ENCODE data around the gene PER2. TPM values are rescaled to one million over a fixed set of nuclear protein-coding genes. Genes with fewer than 3 reads are reported as not detected.

Gene PER2
- total and polyA plus RNA-seq, 2 donors (not counting 1 experiment from before 2014, with no cell fraction given), result 3.2 to 12.6 TPM

DNA sequence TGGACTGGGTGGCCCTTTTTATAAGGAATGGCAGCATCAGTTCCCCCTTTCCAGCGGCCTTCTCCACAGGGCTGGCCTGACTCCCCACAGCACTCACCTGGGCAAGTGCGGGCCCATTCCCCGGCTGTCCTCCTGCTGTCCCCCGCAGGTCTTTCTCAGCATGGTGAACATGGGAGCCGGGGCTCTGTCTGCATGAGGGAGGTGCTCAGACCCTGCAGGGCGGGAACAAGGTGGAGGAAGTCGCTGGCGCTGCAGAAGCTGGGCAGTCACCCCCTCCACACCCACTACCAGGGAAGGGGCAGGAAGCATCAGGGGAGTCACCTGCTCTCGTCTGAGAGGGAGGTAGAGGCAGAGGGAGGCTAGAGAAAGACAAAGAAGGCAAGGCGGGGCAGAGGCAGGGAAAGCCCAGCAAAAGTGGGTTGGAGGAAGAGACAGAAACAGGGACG lies 60.8 kb downstream of the PER2 start:
- no peak overlapping the region for H2AFZ ChIP-seq (ENCODE audit: insufficient read depth, low read depth, low read length, poor library complexity, severe bottlenecking)
- ATAC-seq (ENCODE audit: low read depth), result no peak
- H3K36me3 ChIP-seq (replicated peaks in 1 of 2; ENCODE audit: control extremely low read depth in 1 of 2, control insufficient read depth in 1 of 2, extremely low read depth in 1 of 2, insufficient read depth in 2 of 2, low read length in 1 of 2), result peaks cover 0 to 2% of the 10 kb centered on the region in 2 experiments
- WGBS (ENCODE audit: insufficient coverage), result 89% methylated on average over 7 of the region's 11 CpGs
- DNase-seq, result no peak
- no peaks in the 10 kb centered on the region for H4K20me1 ChIP-seq (ENCODE audit: control insufficient read depth, insufficient read depth, low read length, poor library complexity, severe bottlenecking)
- H3K9me3 Mint-ChIP-seq (ENCODE audit: insufficient read depth), result no peaks in the 10 kb centered on the region
- no peak overlapping the region for H3K4me2 ChIP-seq (replicated peaks; ENCODE audit: low read depth, low read length, poor library complexity, severe bottlenecking)
- H3K79me2 ChIP-seq (ENCODE audit: control insufficient read depth, insufficient read depth, low read length), result no peaks in the 10 kb centered on the region
- H3K4me1 ChIP-seq (ENCODE audit: control insufficient read depth in 2 of 2, insufficient read depth in 2 of 2, low read length in 2 of 2), result peaks cover 7 to 14% of the 10 kb centered on the region in 2 donors
- ChIA-PET CTCF (no interaction called here), POLR2A (no interaction called here)
- peaks cover 10% of the 10 kb centered on the region for H3K27me3 Mint-ChIP-seq
- no peak overlapping the region for H3K9ac ChIP-seq (ENCODE audit: low read length)
- peaks cover 0 to 5% (median 0%) of the 10 kb centered on the region in 4 experiments for H3K27me3 ChIP-seq (replicated peaks in 1 of 4; ENCODE audit: control extremely low read depth in 1 of 4, control insufficient read depth in 3 of 4, insufficient read depth in 4 of 4, low read length in 3 of 4)
- H3K4me3 Mint-ChIP-seq, result no peak overlapping the region
- intact Hi-C loops (cut with micrococcal nuclease), result no loop called here
- peaks cover 0 to 15% (median 0%) of the 10 kb centered on the region in 3 donors for H3K9me3 ChIP-seq (ENCODE audit: control extremely low read depth in 1 of 3, control insufficient read depth in 2 of 3, insufficient read depth in 1 of 3, low read length in 2 of 3)
- peaks cover 17% of the 10 kb centered on the region for H3K4me1 Mint-ChIP-seq
- H3K4me3 ChIP-seq (ENCODE audit: control extremely low read depth in 1 of 5, extremely low read depth in 1 of 5, insufficient read depth in 1 of 5, low read depth in 2 of 5, low read length in 4 of 5), result no peak overlapping the region
- no peak overlapping the region for H3K27ac Mint-ChIP-seq
- TF ChIP-seq EZH2 (IDR thresholded peaks at IDR 0.05; ENCODE audit: borderline replicate concordance, insufficient read depth, low read depth, low read length, poor library complexity, severe bottlenecking), result no peak
- TF ChIP-seq, protein P1, sequence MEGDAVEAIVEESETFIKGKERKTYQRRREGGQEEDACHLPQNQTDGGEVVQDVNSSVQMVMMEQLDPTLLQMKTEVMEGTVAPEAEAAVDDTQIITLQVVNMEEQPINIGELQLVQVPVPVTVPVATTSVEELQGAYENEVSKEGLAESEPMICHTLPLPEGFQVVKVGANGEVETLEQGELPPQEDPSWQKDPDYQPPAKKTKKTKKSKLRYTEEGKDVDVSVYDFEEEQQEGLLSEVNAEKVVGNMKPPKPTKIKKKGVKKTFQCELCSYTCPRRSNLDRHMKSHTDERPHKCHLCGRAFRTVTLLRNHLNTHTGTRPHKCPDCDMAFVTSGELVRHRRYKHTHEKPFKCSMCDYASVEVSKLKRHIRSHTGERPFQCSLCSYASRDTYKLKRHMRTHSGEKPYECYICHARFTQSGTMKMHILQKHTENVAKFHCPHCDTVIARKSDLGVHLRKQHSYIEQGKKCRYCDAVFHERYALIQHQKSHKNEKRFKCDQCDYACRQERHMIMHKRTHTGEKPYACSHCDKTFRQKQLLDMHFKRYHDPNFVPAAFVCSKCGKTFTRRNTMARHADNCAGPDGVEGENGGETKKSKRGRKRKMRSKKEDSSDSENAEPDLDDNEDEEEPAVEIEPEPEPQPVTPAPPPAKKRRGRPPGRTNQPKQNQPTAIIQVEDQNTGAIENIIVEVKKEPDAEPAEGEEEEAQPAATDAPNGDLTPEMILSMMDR (IDR thresholded peaks at IDR 0.05), result no peak
- H3K27ac ChIP-seq (ENCODE audit: low read length in 2 of 2), result no peak overlapping the region

GRCh38 chr2:238226698-238227586 lies 61.5 kb downstream of the PER2 start:
- no peaks in the 10 kb centered on the region for H3K79me2 ChIP-seq (ENCODE audit: control insufficient read depth, insufficient read depth, low read length)
- peaks cover 0 to 2% of the 10 kb centered on the region in 2 experiments for H3K36me3 ChIP-seq (replicated peaks in 1 of 2; ENCODE audit: control extremely low read depth in 1 of 2, control insufficient read depth in 1 of 2, extremely low read depth in 1 of 2, insufficient read depth in 2 of 2, low read length in 1 of 2)
- H3K27me3 ChIP-seq (replicated peaks in 1 of 4; ENCODE audit: control extremely low read depth in 1 of 4, control insufficient read depth in 3 of 4, insufficient read depth in 4 of 4, low read length in 3 of 4), result peaks cover 0 to 5% (median 0%) of the 10 kb centered on the region in 4 experiments
- intact Hi-C loops (cut with micrococcal nuclease), result no loop called here
- H3K4me1 ChIP-seq (ENCODE audit: control insufficient read depth in 2 of 2, insufficient read depth in 2 of 2, low read length in 2 of 2), result peaks cover 7 to 13% of the 10 kb centered on the region in 2 donors
- Mint-ChIP-seq H3K27me3 (peaks cover 10% of the 10 kb centered on the region), H3K9me3 (ENCODE audit: insufficient read depth) (no peaks in the 10 kb centered on the region), H3K27ac (no peak overlapping the region), H3K4me1 (peaks cover 13% of the 10 kb centered on the region), H3K4me3 (no peak overlapping the region)
- H2AFZ ChIP-seq (ENCODE audit: insufficient read depth, low read depth, low read length, poor library complexity, severe bottlenecking), result no peak overlapping the region
- CTCF ChIA-PET, result no interaction called here
- no peak overlapping the region for H3K4me3 ChIP-seq (ENCODE audit: control extremely low read depth in 1 of 5, extremely low read depth in 1 of 5, insufficient read depth in 1 of 5, low read depth in 2 of 5, low read length in 4 of 5)
- WGBS (ENCODE audit: insufficient coverage), result 98% methylated on average over 8 of the region's 8 CpGs
- H3K9me3 ChIP-seq (ENCODE audit: control extremely low read depth in 1 of 3, control insufficient read depth in 2 of 3, insufficient read depth in 1 of 3, low read length in 2 of 3), result peaks cover 0 to 15% (median 0%) of the 10 kb centered on the region in 3 donors
- no peak for DNase-seq
- no peak overlapping the region for H3K27ac ChIP-seq (ENCODE audit: low read length in 2 of 2)
- H4K20me1 ChIP-seq (ENCODE audit: control insufficient read depth, insufficient read depth, low read length, poor library complexity, severe bottlenecking), result no peaks in the 10 kb centered on the region
- no peak overlapping the region for H3K9ac ChIP-seq (ENCODE audit: low read length)
- POLR2A ChIA-PET, result no interaction called here
- no peak overlapping the region for H3K4me2 ChIP-seq (replicated peaks; ENCODE audit: low read depth, low read length, poor library complexity, severe bottlenecking)
- TF ChIP-seq, protein P1 (IDR thresholded peaks at IDR 0.05), result no peak
- no peak for TF ChIP-seq EZH2 (IDR thresholded peaks at IDR 0.05; ENCODE audit: borderline replicate concordance, insufficient read depth, low read depth, low read length, poor library complexity, severe bottlenecking)
- ATAC-seq (ENCODE audit: low read depth), result no peak

All from B cell (primary cell).